ENCODE results near the gene PSD4.

GRCh38 chr2:113175042-113175628 is 1.4 kb downstream of the PSD4 start:
- TF ChIP-seq CTCF (IDR thresholded peaks at IDR 0.05; ENCODE audit: insufficient read depth, low read length) (no peak), REST (IDR thresholded peaks at IDR 0.05; ENCODE audit: insufficient replicate concordance, low read depth) (no peak), POLR2AphosphoS5 (IDR thresholded peaks at IDR 0.05; ENCODE audit: low read depth) (no peak), GABPA (IDR thresholded peaks at IDR 0.05; ENCODE audit: low read depth) (no peak), SPI1 (IDR thresholded peaks at IDR 0.05; ENCODE audit: borderline replicate concordance, low read depth) (no peak)
